SK-N-SH treated with all-trans-retinoic acid at 6 μM for 48 hours (cell line): Measurements from ENCODE around the gene COX14.

Experiments
- ARNTL ChIP-seq: fragments of 450-650 bp; formaldehyde crosslinking; IDR thresholded peaks from 2 replicates; pipeline ENCODE4 v1.5.0; 2020; ENCODE audit warnings: low read depth, mild to moderate bottlenecking, moderate library complexity, borderline replicate concordance
- BACH2 ChIP-seq: fragments of 250-450 bp; sonication (Bioruptor Pico); IDR thresholded peaks from 2 replicates; pipeline ENCODE4 v1.9.0; 2021; ENCODE audit warnings: mild to moderate bottlenecking, borderline replicate concordance
- CSDC2 ChIP-seq: fragments of 250-450 bp; sonication (Bioruptor Pico); IDR thresholded peaks from 2 replicates; pipeline ENCODE4 v1.5.0; 2020; ENCODE audit warnings: mild to moderate bottlenecking, moderate library complexity
- ISL1 ChIP-seq: fragments of 250-450 bp; sonication (Bioruptor Pico); IDR thresholded peaks from 2 replicates; pipeline ENCODE4 v2.1.2; 2022; ENCODE audit warnings: mild to moderate bottlenecking, moderate library complexity
- PATZ1 ChIP-seq: fragments of 250-450 bp; sonication (Bioruptor Pico); IDR thresholded peaks from 2 replicates; pipeline ENCODE4 v1.8.0; 2020; ENCODE audit warnings: mild to moderate bottlenecking, moderate library complexity, borderline replicate concordance
- POU6F1 ChIP-seq: fragments of 250-450 bp; sonication (Bioruptor Pico); IDR thresholded peaks from 2 replicates; pipeline ENCODE4 v1.8.0; 2021; ENCODE audit warnings: low read depth, mild to moderate bottlenecking, moderate library complexity, borderline replicate concordance
- SNAI2 ChIP-seq: fragments of 250-450 bp; sonication (Bioruptor Pico); IDR thresholded peaks from 2 replicates; pipeline ENCODE4 v1.5.0; 2020; ENCODE audit warnings: mild to moderate bottlenecking, moderate library complexity
- TCF4 ChIP-seq: fragments of 250-450 bp; sonication (Bioruptor Pico); IDR thresholded peaks from 2 replicates; pipeline ENCODE4 v1.8.0; 2021; ENCODE audit warnings: mild to moderate bottlenecking, moderate library complexity, borderline replicate concordance
- ZFP3 ChIP-seq: fragments of 250-450 bp; sonication (Bioruptor Pico); IDR thresholded peaks from 2 replicates; pipeline ENCODE4 v1.5.0; 2020; ENCODE audit warnings: mild to moderate bottlenecking, moderate library complexity
- ZFP30 ChIP-seq: fragments of 450-650 bp; formaldehyde crosslinking; IDR thresholded peaks from 2 replicates; pipeline ENCODE4 v1.5.0; 2022; ENCODE audit warnings: mild to moderate bottlenecking, moderate library complexity
- ZNF70 ChIP-seq: fragments of 450-650 bp; formaldehyde crosslinking; IDR thresholded peaks from 2 replicates; pipeline ENCODE4 v1.5.0; 2020; ENCODE audit warnings: mild to moderate bottlenecking, moderate library complexity

- TF ChIP-seq ZNF70 (CRISPR knock-in tag) (no peak), ZFP30 (CRISPR knock-in tag) (no peak), CSDC2 (CRISPR knock-in tag) (no peak), POU6F1 (CRISPR knock-in tag) (no peak), PATZ1 (no peak), BACH2 (no peak), TCF4 (CRISPR knock-in tag) (no peak), SNAI2 (CRISPR knock-in tag) (no peak), ZFP3 (CRISPR knock-in tag) (no peak), ARNTL (CRISPR knock-in tag) (no peak), ISL1 (no peak)
Observed at GRCh38 chr12:50156641-50157040, 44.6 kb downstream of the COX14 start.
